GM12874 (cell line): Measurements from ENCODE around the gene INSRR.

Source experiments
- TF ChIP-seq, protein P1 (sequence below): IDR thresholded peaks from 2 replicates; pipeline ENCODE4 v1.5.1; 2011; ENCODE audit warnings: low read depth, mild to moderate bottlenecking, control low read depth, low read length, moderate library complexity; ENCODE audit not compliant: insufficient read depth

INSRR gene

GRCh38 chr1:156816561-156817328, 42.2 kb downstream of the INSRR start, which contains the start of gene SH2D2A:
Gene SH2D2A (minus strand): TSS chr1:156816848. CDS start chr1:156816708, 140 bp downstream.
- TF ChIP-seq, protein P1, sequence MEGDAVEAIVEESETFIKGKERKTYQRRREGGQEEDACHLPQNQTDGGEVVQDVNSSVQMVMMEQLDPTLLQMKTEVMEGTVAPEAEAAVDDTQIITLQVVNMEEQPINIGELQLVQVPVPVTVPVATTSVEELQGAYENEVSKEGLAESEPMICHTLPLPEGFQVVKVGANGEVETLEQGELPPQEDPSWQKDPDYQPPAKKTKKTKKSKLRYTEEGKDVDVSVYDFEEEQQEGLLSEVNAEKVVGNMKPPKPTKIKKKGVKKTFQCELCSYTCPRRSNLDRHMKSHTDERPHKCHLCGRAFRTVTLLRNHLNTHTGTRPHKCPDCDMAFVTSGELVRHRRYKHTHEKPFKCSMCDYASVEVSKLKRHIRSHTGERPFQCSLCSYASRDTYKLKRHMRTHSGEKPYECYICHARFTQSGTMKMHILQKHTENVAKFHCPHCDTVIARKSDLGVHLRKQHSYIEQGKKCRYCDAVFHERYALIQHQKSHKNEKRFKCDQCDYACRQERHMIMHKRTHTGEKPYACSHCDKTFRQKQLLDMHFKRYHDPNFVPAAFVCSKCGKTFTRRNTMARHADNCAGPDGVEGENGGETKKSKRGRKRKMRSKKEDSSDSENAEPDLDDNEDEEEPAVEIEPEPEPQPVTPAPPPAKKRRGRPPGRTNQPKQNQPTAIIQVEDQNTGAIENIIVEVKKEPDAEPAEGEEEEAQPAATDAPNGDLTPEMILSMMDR, result no peak

- TF ChIP-seq, protein P1, result no peak
Observed at GRCh38 chr1:156815961-156816422, 42.9 kb downstream of the INSRR start.

DNA sequence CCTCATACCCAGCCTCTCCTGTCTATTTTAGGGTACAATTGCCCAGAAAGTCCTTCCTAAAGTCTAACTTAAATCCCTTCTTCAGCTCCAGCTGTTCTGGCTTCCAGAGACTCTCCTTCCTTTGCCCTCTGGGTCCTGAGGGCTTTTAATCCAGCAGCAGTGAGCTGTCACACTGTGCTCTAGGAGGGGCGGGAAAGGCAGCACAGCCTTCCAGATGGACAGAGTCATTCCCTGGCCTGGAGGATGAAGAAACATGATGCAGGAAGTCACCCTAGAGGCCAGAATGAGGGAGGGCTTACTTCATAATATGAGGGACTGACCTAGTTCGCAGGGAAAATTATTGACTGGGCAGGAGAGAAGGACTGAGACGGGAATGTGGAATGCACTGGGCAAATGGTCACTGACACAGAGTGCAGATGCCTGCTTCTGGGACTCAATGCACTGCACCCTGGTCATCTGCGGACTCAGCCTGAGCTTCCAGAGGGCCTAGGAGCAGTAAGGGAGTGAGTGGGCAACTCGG, 43.5 kb downstream of the INSRR start:
- TF ChIP-seq, protein P1, result no peak

DNA sequence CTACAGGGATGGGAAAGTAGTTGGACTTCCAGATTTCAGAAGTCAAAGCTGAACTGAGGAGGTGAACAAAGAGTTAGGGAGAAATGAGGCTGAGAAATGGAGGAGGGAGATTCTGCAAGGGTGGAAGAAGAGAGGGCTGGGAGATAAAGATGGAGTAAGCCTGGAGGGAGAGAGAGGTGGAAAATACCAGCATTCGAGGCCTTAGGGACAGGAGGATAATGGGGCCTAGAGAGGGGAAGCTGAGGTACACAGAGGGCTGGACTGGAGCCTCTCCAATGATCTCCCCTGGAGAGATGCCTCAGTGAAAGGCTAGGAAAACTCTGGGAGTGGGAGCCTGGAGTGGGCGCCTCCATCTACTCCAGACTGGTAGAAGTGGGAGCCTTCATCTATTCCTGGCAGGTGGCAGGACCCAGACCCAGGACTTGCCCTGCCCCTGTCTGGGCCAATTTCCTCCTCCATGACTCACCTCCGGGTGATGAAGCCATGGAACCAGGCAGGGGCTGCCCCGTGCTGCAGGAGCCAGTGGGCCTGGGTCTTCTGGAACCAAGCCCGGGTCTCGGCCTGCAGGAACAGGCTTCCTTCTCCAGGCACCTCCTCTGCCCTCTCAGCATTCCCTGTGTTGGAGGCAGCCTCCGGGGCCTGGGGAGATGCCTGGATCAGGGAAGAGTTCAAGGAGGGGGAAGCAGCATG, 44.2 kb downstream of the INSRR start:
- TF ChIP-seq, protein P1, result no peak

DNA sequence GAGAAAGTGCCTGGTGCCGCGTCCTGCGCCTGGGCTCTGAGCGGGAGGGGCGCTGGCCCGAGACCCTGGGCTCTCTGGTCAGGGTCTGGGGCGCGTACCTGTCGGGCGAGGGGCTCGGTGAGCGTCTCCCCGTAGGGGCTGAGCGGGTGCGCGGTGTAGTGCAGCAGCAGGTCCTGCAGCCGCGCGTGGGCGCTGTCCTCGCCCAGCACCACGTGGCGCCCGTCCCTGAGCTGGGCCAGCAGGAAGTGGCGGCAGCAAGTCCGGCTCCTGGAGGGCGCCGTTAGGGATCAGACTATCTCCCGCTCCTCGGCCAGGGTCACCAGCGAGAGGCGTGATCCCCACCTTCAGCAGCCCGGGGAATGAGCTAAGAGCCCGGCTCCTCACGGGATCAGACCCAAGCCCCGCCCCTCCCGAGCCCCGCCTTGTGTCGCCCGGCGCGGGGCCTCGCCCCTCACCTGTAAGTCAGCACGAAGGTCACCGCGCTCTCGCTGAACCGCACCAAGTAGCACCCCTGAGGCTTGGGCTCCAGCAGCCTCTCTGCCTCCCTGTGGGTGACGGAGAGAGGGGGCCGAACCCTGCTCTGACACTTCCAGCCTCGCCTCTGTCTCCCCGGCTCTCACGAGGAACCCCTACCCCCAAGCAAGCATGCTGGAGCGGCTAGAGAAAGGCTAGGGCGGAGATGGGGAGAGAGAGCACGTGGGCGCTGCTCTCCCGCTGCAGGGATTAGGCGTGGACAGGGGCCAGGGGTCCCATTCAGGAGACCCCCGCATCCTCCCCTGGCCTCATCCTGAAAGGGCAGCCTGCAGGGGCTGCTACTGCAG, 45.0 kb downstream of the INSRR start:
- TF ChIP-seq, protein P1, result peak; percentile 82

- TF ChIP-seq, protein P1, result no peak
Observed at GRCh38 chr1:156813298-156813697, 45.6 kb downstream of the INSRR start.
